Temporal lobe (tissue), 1 donor: ENCODE results near the gene SEC22C. TPM values are rescaled to one million over a fixed set of nuclear protein-coding genes. Genes with fewer than 3 reads are reported as not detected.

ENCODE experiments used
- total RNA-seq: library from RNA; depleted of rRNA; stranded (reverse); fragments of >200 nt; gene quantifications from one replicate; pipeline ENCODE4 v1.2.3, GENCODE V29; 2014

SEC22C gene
- total RNA-seq, 1 donor from 2014 or later, result 46.2 TPM

Other genes starting within 250 kb of the SEC22C start
- not detected for gene LYZL4, start 171.4 kb downstream of the SEC22C start, total RNA-seq
- under 0.01 TPM for gene VIPR1, start 79.3 kb downstream of the SEC22C start, total RNA-seq
- gene SS18L2, start 8.9 kb upstream of the SEC22C start, total RNA-seq, result 22.9 TPM
- 93.7 TPM for gene NKTR, start 18.7 kb upstream of the SEC22C start, total RNA-seq
- gene ZBTB47, start 71.7 kb upstream of the SEC22C start, total RNA-seq, result 14.0 TPM
- not detected for gene KLHL40, start 103.6 kb upstream of the SEC22C start, total RNA-seq
- not detected for gene HHATL, start 120.8 kb upstream of the SEC22C start, total RNA-seq
- gene CCDC13, start 191.3 kb upstream of the SEC22C start, total RNA-seq, result 2.7 TPM
- 87.8 TPM for gene HIGD1A, start 222.5 kb upstream of the SEC22C start, total RNA-seq
- 0.74 TPM for gene ACKR2, start 227.5 kb upstream of the SEC22C start, total RNA-seq